ENCODE measurements around the gene ZSCAN16.

DNA sequence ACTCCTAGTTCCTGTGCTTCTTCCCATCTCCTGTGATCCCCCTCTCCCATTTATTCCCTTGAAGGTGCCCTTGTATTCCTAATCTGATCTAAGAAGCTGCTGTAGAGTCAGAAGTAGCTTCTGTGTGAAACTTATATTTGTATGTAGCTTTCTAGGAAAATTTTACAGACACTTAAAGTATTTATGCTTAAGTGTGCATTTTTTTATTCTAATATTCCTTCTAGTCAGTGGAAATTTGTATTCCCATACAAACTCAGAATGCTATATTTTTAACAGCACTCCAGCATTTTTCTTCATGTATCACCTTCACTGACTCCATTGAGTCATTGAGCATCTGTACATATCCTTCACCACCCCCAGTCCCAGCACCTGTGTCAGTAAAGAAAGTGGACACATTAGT is 29.9 kb downstream of the ZSCAN16 start:
- TF ChIP-seq, protein P1, sequence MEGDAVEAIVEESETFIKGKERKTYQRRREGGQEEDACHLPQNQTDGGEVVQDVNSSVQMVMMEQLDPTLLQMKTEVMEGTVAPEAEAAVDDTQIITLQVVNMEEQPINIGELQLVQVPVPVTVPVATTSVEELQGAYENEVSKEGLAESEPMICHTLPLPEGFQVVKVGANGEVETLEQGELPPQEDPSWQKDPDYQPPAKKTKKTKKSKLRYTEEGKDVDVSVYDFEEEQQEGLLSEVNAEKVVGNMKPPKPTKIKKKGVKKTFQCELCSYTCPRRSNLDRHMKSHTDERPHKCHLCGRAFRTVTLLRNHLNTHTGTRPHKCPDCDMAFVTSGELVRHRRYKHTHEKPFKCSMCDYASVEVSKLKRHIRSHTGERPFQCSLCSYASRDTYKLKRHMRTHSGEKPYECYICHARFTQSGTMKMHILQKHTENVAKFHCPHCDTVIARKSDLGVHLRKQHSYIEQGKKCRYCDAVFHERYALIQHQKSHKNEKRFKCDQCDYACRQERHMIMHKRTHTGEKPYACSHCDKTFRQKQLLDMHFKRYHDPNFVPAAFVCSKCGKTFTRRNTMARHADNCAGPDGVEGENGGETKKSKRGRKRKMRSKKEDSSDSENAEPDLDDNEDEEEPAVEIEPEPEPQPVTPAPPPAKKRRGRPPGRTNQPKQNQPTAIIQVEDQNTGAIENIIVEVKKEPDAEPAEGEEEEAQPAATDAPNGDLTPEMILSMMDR (IDR thresholded peaks at IDR 0.05): no peak
- no peak for TF ChIP-seq POLR2A (IDR thresholded peaks at IDR 0.05)
